ENCODE data around the gene PDCD5. TPM values are rescaled to one million over a fixed set of nuclear protein-coding genes. Genes with fewer than 3 reads are reported as not detected.
"Not testable (repeated sequence)": the region's sequence is repeated elsewhere in the genome, so short reads cannot be mapped to it uniquely, and the experiment has no call there.

PDCD5 gene
- total and polyA plus RNA-seq, 8 donors: 4.6 to 182 (median 90.7) TPM

GRCh38 chr19:32539240-32539916 is 41.6 kb upstream of the PDCD5 start:
- peaks cover 0 to 9% (median 0%) of the 10 kb centered on the region in 3 donors for H3K27me3 ChIP-seq
- 72 to 79% (median 74%) methylated on average over 11 to 12 of the region's 12 CpGs for WGBS, 5 donors
- intact Hi-C loops (cut with DNase I; ENCODE audit: low total_unique reads): no loop called here
- H3K36me3 ChIP-seq: no peaks in the 10 kb centered on the region
- H3K4me3 ChIP-seq: no peak overlapping the region
- no peaks in the 10 kb centered on the region for H3K4me1 ChIP-seq
- no peak for TF ChIP-seq POLR2AphosphoS5 (IDR thresholded peaks at IDR 0.05)
- no peak for TF ChIP-seq CTCF (IDR thresholded peaks at IDR 0.05)
- TF ChIP-seq EP300 (IDR thresholded peaks at IDR 0.05): no peak
- no peak for TF ChIP-seq POLR2A (IDR thresholded peaks at IDR 0.05)
- no peak for DNase-seq
- no peak overlapping the region for H3K27ac ChIP-seq
- peaks cover 0 to 6% (median 6%) of the 10 kb centered on the region in 4 donors for H3K9me3 ChIP-seq

DNA sequence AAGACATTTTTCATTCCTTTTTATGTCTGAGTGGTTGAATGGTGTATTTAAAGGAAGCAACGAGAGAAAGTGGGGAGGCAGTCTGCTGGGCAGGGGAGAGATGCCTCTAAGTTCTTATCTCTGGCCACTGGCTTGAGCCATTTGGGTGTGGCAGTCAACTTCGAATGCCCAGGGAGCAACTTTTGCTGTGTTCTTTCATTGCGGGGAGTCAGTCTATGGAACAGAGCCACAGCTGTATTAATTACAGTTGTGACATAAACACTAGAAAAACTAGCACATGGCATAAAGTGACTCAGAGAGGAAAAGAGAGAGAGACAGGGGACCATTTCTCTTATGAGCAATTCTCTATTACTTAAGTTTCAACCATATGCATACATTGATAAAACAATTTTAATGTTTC is 40.4 kb upstream of the PDCD5 start:
- Histone ChIP-seq H3K9me3 (no peaks in the 10 kb centered on the region), H3K4me3 (no peak overlapping the region), H3K27ac (no peak overlapping the region), H3K27me3 (peaks cover 0 to 9% (median 0%) of the 10 kb centered on the region in 3 donors), H3K4me1 (no peaks in the 10 kb centered on the region), H3K36me3 (no peaks in the 10 kb centered on the region)
- no peak for DNase-seq
- WGBS, 5 donors: 35 to 49% (median 42%) methylated on average over 3 of the region's 3 CpGs
- TF ChIP-seq POLR2A (IDR thresholded peaks at IDR 0.05) (no peak), EP300 (IDR thresholded peaks at IDR 0.05) (no peak), CTCF (IDR thresholded peaks at IDR 0.05) (no peak), POLR2AphosphoS5 (IDR thresholded peaks at IDR 0.05) (no peak)
- intact Hi-C loops (cut with DNase I; ENCODE audit: low total_unique reads): no loop called here

DNA sequence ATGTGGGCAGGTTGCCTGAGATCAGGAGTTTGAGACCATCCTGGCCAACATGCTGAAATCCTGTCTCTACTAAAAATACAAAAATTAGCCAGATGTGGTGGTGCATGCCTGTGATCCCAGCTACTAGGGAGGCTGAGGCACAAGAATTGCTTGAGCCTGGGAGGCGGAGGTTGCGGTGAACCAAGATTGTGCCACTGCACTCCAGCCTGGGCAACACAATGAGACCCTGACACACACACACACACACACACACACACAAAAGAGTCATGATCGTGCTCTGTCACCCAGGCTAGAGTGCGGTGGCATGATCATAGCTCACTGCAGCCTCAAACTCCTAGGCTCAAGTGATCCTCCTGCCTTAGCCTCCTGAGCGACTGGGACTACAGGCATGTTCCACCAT is 39.6 kb upstream of the PDCD5 start:
- 89 to 93% (median 91%) methylated on average over 5 of the region's 5 CpGs for WGBS, 5 donors
- H3K27me3 ChIP-seq; H3K9me3 ChIP-seq; DNase-seq; H3K4me1 ChIP-seq; intact Hi-C loops (cut with DNase I; ENCODE audit: low total_unique reads); H3K4me3 ChIP-seq; H3K27ac ChIP-seq; H3K36me3 ChIP-seq: not testable (repeated sequence)

DNA sequence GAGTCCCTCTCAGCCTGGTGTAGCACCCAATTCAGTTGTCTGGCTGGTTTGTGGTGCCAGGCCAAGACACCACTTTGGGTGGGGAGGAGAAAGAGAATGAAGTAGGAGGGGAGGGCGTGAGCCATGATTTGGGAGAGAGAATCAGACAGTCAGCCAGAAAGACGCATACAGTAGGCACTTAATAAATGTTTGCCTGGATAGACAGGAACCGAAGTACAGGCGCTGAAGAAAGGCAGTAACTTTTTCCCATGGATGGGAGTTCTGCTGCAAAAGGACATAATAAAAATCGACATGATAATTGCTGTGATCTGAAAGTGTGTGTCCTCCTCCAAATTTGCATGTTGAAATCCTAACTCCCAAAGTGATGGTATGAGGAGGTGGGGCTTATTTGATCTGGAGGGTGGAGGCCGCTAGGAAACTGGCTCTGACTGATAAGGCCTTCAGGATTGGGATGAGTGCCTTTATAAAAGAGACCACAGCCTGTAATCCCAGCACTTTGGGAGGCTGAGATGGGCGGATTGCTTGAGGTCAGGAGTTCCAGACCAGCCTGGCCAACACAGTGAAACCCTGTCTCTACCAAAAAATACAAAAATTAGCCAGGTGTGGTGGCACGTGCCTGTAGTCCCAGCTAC is 38.4 kb upstream of the PDCD5 start:
- Histone ChIP-seq H3K9me3 (no peaks in the 10 kb centered on the region), H3K36me3 (no peaks in the 10 kb centered on the region), H3K27me3 (peaks cover 0 to 5% (median 0%) of the 10 kb centered on the region in 3 donors), H3K27ac (no peak overlapping the region), H3K4me3 (no peak overlapping the region), H3K4me1 (no peaks in the 10 kb centered on the region)
- WGBS, 5 donors: 67 to 81% (median 74%) methylated on average over 8 of the region's 8 CpGs
- TF ChIP-seq POLR2A (IDR thresholded peaks at IDR 0.05) (no peak), CTCF (IDR thresholded peaks at IDR 0.05) (no peak), POLR2AphosphoS5 (IDR thresholded peaks at IDR 0.05) (no peak), EP300 (IDR thresholded peaks at IDR 0.05) (no peak)
- DNase-seq: no peak
- intact Hi-C loops (cut with DNase I; ENCODE audit: low total_unique reads): no loop called here
